Mesenchymal stem cell (in vitro differentiated cells and primary cell): ENCODE data around the gene SUCLG1. TPM values are rescaled to one million over a fixed set of nuclear protein-coding genes. Genes with fewer than 3 reads are reported as not detected.

Experiments used
- DNase-seq: peaks from one replicate; pipeline ENCODE4 v3.0.0-alpha.2; 2013
- H2AFZ ChIP-seq: one replicate; pipeline ENCODE4 v1.6.1; 2013; ENCODE audit warnings: low read depth, mild to moderate bottlenecking, control low read depth, inconsistent platforms, low read length, moderate library complexity
- H2AK5ac ChIP-seq: 2 replicates; pipeline ENCODE4 v1.6.1; 2013; ENCODE audit warnings: low read length, moderate library complexity, mild to moderate bottlenecking, inconsistent platforms; ENCODE audit not compliant: severe bottlenecking
- H2BK120ac ChIP-seq: one replicate; pipeline ENCODE4 v1.6.1; 2013; ENCODE audit warnings: low read depth, mild to moderate bottlenecking, inconsistent platforms, low read length, moderate library complexity
- H2BK12ac ChIP-seq, 2 experiments: one replicate each; pipeline ENCODE4 v1.6.1; 2013; ENCODE audit warnings: inconsistent platforms in 2 of 2, low read length in 2 of 2, mild to moderate bottlenecking in 2 of 2, moderate library complexity in 2 of 2, control low read depth in 1 of 2
- H2BK15ac ChIP-seq: one replicate; pipeline ENCODE4 v1.6.1; 2013; ENCODE audit warnings: mild to moderate bottlenecking, low read depth, inconsistent platforms; ENCODE audit not compliant: poor library complexity, severe bottlenecking
- H2BK5ac ChIP-seq: 2 replicates; pipeline ENCODE4 v1.6.1; 2013; ENCODE audit warnings: low read depth, mild to moderate bottlenecking, low read length, control low read depth, inconsistent platforms; ENCODE audit not compliant: poor library complexity, severe bottlenecking
- H3K14ac ChIP-seq, 2 experiments: one replicate each; pipeline ENCODE4 v1.6.1; 2013; ENCODE audit warnings: inconsistent platforms in 2 of 2, low read length in 2 of 2, control low read depth in 1 of 2, mild to moderate bottlenecking in 1 of 2, moderate library complexity in 1 of 2
- H3K18ac ChIP-seq, 2 experiments: one replicate each; pipeline ENCODE4 v1.6.1; 2013; ENCODE audit warnings: inconsistent platforms in 2 of 2, low read length in 2 of 2, control low read depth in 1 of 2, low read depth in 1 of 2, mild to moderate bottlenecking in 1 of 2
- H3K23ac ChIP-seq, 2 experiments: one replicate each; pipeline ENCODE4 v1.6.1; 2013; ENCODE audit warnings: inconsistent platforms in 2 of 2, low read length in 2 of 2, mild to moderate bottlenecking in 2 of 2, moderate library complexity in 2 of 2, control low read depth in 1 of 2
- H3K27ac ChIP-seq: 2 replicates; pipeline ENCODE4 v1.5.1; 2013; ENCODE audit warnings: mild to moderate bottlenecking, moderate library complexity, low read length, control low read depth, inconsistent platforms; ENCODE audit not compliant: poor library complexity, severe bottlenecking
- H3K27me3 ChIP-seq, 2 experiments: 2 replicates each; pipeline versions ENCODE4 v1.6.1 to v1.7.0; 2013; ENCODE audit warnings: low read length in 2 of 2, mild to moderate bottlenecking in 2 of 2, moderate library complexity in 2 of 2, control low read depth in 1 of 2, inconsistent platforms in 1 of 2; ENCODE audit not compliant: control insufficient read depth in 1 of 2, insufficient read depth in 1 of 2
- H3K36me3 ChIP-seq, 2 experiments: 2 replicates each; pipeline versions ENCODE4 v1.6.1 to v1.7.0; 2013; ENCODE audit warnings: low read length in 2 of 2, control low read depth in 1 of 2, inconsistent platforms in 1 of 2, low read depth in 1 of 2, mild to moderate bottlenecking in 1 of 2; ENCODE audit not compliant: insufficient read depth in 2 of 2, control insufficient read depth in 1 of 2
- H3K4ac ChIP-seq, 2 experiments: one replicate each; pipeline ENCODE4 v1.6.1; 2013; ENCODE audit warnings: inconsistent platforms in 2 of 2, low read length in 2 of 2, mild to moderate bottlenecking in 2 of 2, moderate library complexity in 2 of 2, control low read depth in 1 of 2, low read depth in 1 of 2
- H3K4me1 ChIP-seq: 2 replicates; pipeline ENCODE4 v1.6.1; 2013; ENCODE audit warnings: low read depth, low read length, control low read depth; ENCODE audit not compliant: control insufficient read depth, insufficient read depth
- H3K4me2 ChIP-seq: 2 replicates; pipeline ENCODE4 v1.6.1; 2013; ENCODE audit warnings: low read length, mild to moderate bottlenecking, inconsistent platforms; ENCODE audit not compliant: poor library complexity, severe bottlenecking
- H3K4me3 ChIP-seq, 2 experiments: 2 replicates each; pipeline versions ENCODE4 v1.5.1 to v1.7.0; 2013; ENCODE audit warnings: low read length in 2 of 2, mild to moderate bottlenecking in 2 of 2, control low read depth in 1 of 2, low read depth in 1 of 2; ENCODE audit not compliant: insufficient read depth in 1 of 2
- H3K79me1 ChIP-seq: replicated peaks from 2 replicates; pipeline ENCODE4 v1.6.1; 2013; ENCODE audit warnings: mild to moderate bottlenecking, control low read depth, low read length, inconsistent platforms; ENCODE audit not compliant: poor library complexity, severe bottlenecking
- H3K9ac ChIP-seq: 2 replicates; pipeline ENCODE4 v1.7.0; 2013; ENCODE audit warnings: mild to moderate bottlenecking, low read length, moderate library complexity
- H3K9me3 ChIP-seq: 2 replicates; pipeline ENCODE4 v1.7.0; 2013; ENCODE audit warnings: mild to moderate bottlenecking, low read length; ENCODE audit not compliant: control insufficient read depth
- H4K8ac ChIP-seq: one replicate; pipeline ENCODE4 v1.6.1; 2013; ENCODE audit warnings: inconsistent platforms, mild to moderate bottlenecking, low read length, moderate library complexity
- H4K91ac ChIP-seq: one replicate; pipeline ENCODE4 v1.6.1; 2013; ENCODE audit warnings: mild to moderate bottlenecking, low read length, inconsistent platforms
- WGBS: methylation state at CpG from one replicate; pipeline ENCODE4 v1.1.7; 2013; ENCODE audit warnings: mixed read lengths; 5-methylcytosine and 5-hydroxymethylcytosine counted together
- polyA plus RNA-seq, 2 experiments: library from polyadenylated mRNA; stranded (reverse); fragments of 200-250 nt; gene quantifications; one replicate each; pipeline ENCODE4 v1.2.3, GENCODE V29; 2013

SUCLG1 gene
- 65.0 TPM for polyA plus RNA-seq (2013, experiment 1 of 2)
- 66.1 TPM for polyA plus RNA-seq (2013, experiment 2 of 2)

DNA sequence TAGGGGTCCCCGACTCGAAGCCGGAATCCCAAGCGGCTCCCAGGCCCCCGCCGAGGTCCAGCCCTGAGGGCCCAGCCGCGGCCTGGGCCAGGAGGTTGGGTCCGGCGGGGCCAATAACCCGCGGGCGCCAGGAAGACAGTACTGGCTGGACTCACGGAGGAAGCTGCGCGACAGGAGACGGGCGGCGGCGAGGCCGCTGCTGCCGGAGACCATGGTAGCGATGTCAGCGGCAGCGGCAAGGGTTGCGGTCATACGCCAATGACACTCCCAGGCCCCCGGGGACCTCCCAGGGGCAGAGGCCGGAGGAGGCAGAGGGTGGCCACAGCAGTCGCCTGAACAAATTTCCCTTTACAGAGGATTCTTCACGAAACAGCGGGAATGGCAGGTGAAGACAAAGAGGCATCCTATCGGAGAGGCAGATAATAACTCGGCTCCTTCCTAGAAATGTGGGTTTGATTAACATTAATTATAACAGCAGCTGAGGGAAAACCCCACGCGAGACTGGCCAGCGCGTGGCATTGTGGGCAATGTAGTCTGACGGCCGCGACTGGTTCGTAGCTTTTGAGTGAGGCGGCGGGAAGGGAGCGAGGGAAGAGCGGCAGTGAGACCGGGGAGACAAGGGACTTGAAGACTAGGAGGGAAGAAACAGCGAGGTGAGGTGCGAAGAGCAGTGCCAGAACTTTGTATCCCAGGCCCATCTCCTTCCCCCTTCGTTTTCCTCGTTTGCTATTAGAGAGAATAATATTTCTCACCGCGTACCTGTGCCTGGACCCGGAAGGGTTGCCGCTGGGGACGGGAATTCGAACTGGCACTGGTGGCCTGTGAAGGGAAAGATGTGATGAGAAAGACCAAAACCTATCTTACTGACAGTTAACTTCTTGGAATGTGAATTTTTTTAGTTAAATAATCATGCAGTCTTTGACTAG is at the start of gene SUCLG1:
SUCLG1 (minus strand) TSS at position 263 of the 926 bp plus-strand sequence; CDS start at position 252, 11 bp downstream.
- DNase-seq: peak; percentile 90
- H2BK5ac ChIP-seq: peak within 1 kb of the TSS; percentile 81
- peak within 1 kb of the TSS; percentile 92 to 97 for H3K4me3 ChIP-seq
- peak within 1 kb of the TSS; percentile 99 for H3K9ac ChIP-seq
- H3K14ac ChIP-seq: peak within 1 kb of the TSS; percentile 18 to 74
- H2BK120ac ChIP-seq: peak within 1 kb of the TSS; percentile 57
- H3K79me1 ChIP-seq: peaks cover 15% of the 10 kb centered on the region
- WGBS: under 1% methylated on average over 50 of the region's 57 CpGs
- no peaks in the 10 kb centered on the region for H3K27me3 ChIP-seq
- H2AK5ac ChIP-seq: no peak within 1 kb of the TSS
- peak within 1 kb of the TSS; percentile 98 for H2BK15ac ChIP-seq
- peak within 1 kb of the TSS; percentile 68 to 94 for H3K18ac ChIP-seq
- peak within 1 kb of the TSS; percentile 92 for H4K8ac ChIP-seq
- H3K4me2 ChIP-seq: peak within 1 kb of the TSS; percentile 89
- no peak within 1 kb of the TSS for H2BK12ac ChIP-seq
- H3K23ac ChIP-seq: peak within 1 kb of the TSS in 1 of 2 experiments; percentile 79
- H3K4me1 ChIP-seq: peaks cover 1% of the 10 kb centered on the region
- H3K4ac ChIP-seq: peak within 1 kb of the TSS; percentile 78 to 83
- H3K27ac ChIP-seq: peak within 1 kb of the TSS; percentile 83
- H4K91ac ChIP-seq: peak within 1 kb of the TSS; percentile 70
- no peaks in the 10 kb centered on the region for H3K9me3 ChIP-seq
- peak within 1 kb of the TSS; percentile 95 for H2AFZ ChIP-seq
- H3K36me3 ChIP-seq: peaks cover 0 to 4% of the 10 kb centered on the region in 2 experiments

DNA sequence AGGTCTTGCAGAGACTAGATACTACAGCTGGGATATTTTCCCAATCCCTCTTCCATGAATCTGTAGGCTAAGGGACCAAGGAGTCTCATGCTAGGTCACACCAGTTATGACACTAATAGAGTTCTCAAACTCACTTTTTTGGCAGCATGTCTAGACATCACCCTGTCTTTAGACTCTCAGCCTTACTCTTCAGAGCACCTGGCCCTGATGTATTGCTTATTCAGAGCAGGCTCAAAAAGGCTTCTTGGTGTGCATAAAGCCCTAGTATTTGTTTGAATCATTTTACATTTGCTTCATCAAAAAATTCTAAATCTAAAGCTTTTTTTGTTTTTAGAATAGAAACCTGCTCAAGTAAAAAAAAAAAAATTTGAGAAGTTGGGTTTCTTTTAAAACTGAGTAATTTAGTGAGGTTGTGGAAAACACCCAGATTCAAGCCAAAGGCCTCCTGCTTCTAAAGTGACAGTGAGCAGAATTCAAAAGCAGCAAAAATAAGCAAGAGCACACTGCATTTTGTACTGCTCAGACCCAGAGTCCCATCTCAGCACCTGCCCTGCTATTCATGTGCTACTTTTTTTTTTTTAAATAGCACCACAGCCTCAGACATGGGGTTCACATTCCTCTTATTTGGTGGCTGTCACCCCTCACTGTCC is 39.2 kb upstream of the SUCLG1 start:
- no peak overlapping the region for H3K4ac ChIP-seq
- no peak overlapping the region for H2BK12ac ChIP-seq
- H3K4me1 ChIP-seq: peaks cover 3% of the 10 kb centered on the region
- H3K79me1 ChIP-seq: no peaks in the 10 kb centered on the region
- H3K23ac ChIP-seq: no peak overlapping the region
- H3K4me3 ChIP-seq: no peak overlapping the region
- H3K9ac ChIP-seq: no peak overlapping the region
- H2AK5ac ChIP-seq: no peak overlapping the region
- H4K8ac ChIP-seq: no peak overlapping the region
- no peak overlapping the region for H2BK15ac ChIP-seq
- H3K36me3 ChIP-seq: no peaks in the 10 kb centered on the region
- H4K91ac ChIP-seq: no peak overlapping the region
- no peak overlapping the region for H2AFZ ChIP-seq
- H3K18ac ChIP-seq: no peak overlapping the region
- no peaks in the 10 kb centered on the region for H3K27me3 ChIP-seq
- no peak overlapping the region for H3K4me2 ChIP-seq
- H2BK120ac ChIP-seq: no peak overlapping the region
- no peak for DNase-seq
- no peaks in the 10 kb centered on the region for H3K9me3 ChIP-seq
- H3K14ac ChIP-seq: no peak overlapping the region
- H3K27ac ChIP-seq: no peak overlapping the region
- H2BK5ac ChIP-seq: no peak overlapping the region

GRCh38 chr2:84497285-84497684 is 38.2 kb upstream of the SUCLG1 start:
- H3K18ac ChIP-seq: no peak overlapping the region
- no peak overlapping the region for H2BK15ac ChIP-seq
- no peak overlapping the region for H3K27ac ChIP-seq
- no peak overlapping the region for H2AK5ac ChIP-seq
- 100% methylated on average over 1 of the region's 3 CpGs for whole genome bisulfite sequencing
- H2BK5ac ChIP-seq: no peak overlapping the region
- H3K9ac ChIP-seq: no peak overlapping the region
- H4K91ac ChIP-seq: no peak overlapping the region
- no peak overlapping the region for H3K4me2 ChIP-seq
- no peaks in the 10 kb centered on the region for H3K36me3 ChIP-seq
- DNase-seq: no peak
- no peak overlapping the region for H2BK120ac ChIP-seq
- no peak overlapping the region for H2AFZ ChIP-seq
- no peaks in the 10 kb centered on the region for H3K9me3 ChIP-seq
- no peak overlapping the region for H3K23ac ChIP-seq
- no peak overlapping the region for H3K4ac ChIP-seq
- no peak overlapping the region for H2BK12ac ChIP-seq
- peaks cover 3% of the 10 kb centered on the region for H3K4me1 ChIP-seq
- H3K79me1 ChIP-seq: no peaks in the 10 kb centered on the region
- H3K14ac ChIP-seq: no peak overlapping the region
- H3K27me3 ChIP-seq: no peaks in the 10 kb centered on the region
- H4K8ac ChIP-seq: no peak overlapping the region
- no peak overlapping the region for H3K4me3 ChIP-seq

DNA sequence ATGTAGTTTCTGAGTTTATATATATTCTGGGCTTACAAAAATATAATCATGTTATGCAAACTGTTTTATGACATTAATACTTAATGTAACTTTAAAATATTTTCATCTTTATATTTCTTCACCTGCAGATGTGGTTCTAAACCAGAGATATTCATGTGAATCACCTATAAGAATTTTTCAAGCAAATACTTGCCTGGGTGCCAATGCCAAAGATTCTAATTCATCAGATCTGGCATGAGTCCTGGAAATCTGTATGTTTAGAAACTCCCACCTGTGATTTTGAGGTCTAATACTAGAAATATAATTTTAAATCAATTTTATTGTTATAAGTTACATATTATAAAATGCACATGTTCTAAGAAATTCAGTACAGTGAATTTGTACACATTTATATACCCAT is 37.3 kb upstream of the SUCLG1 start:
- no peak overlapping the region for H4K8ac ChIP-seq
- no peak overlapping the region for H3K4me3 ChIP-seq
- H3K4me2 ChIP-seq: no peak overlapping the region
- no peak overlapping the region for H3K27ac ChIP-seq
- H3K79me1 ChIP-seq: no peaks in the 10 kb centered on the region
- no peaks in the 10 kb centered on the region for H3K27me3 ChIP-seq
- no peak overlapping the region for H3K23ac ChIP-seq
- no peaks in the 10 kb centered on the region for H3K9me3 ChIP-seq
- H2BK120ac ChIP-seq: no peak overlapping the region
- H2AK5ac ChIP-seq: no peak overlapping the region
- no peak overlapping the region for H2BK5ac ChIP-seq
- no peak overlapping the region for H3K14ac ChIP-seq
- no peak overlapping the region for H3K18ac ChIP-seq
- H2BK15ac ChIP-seq: no peak overlapping the region
- H4K91ac ChIP-seq: no peak overlapping the region
- no peak overlapping the region for H3K9ac ChIP-seq
- no peak overlapping the region for H2AFZ ChIP-seq
- H2BK12ac ChIP-seq: no peak overlapping the region
- H3K36me3 ChIP-seq: no peaks in the 10 kb centered on the region
- DNase-seq: no peak
- peaks cover 3% of the 10 kb centered on the region for H3K4me1 ChIP-seq
- H3K4ac ChIP-seq: no peak overlapping the region
